A673 (cell line): ENCODE data around the gene PSMA4.

Experiments used
- CTCF ChIP-seq: fragments of 300-800, 200-600 bp; sonication (generic); conservative IDR thresholded peaks from 2 replicates; pipeline ENCODE4 v1.5.1; 2017; ENCODE audit warnings: low read depth, mild to moderate bottlenecking, antibody characterized with exemption, low read length, moderate library complexity, mixed read lengths
- EZH2 ChIP-seq: fragments of 200-600 bp; sonication (generic); IDR thresholded peaks from 2 replicates; pipeline ENCODE4 v1.6.1; 2017; ENCODE audit warnings: borderline replicate concordance, low read depth, mild to moderate bottlenecking, mixed read lengths, antibody characterized with exemption, low read length; ENCODE audit not compliant: poor library complexity, severe bottlenecking

DNA sequence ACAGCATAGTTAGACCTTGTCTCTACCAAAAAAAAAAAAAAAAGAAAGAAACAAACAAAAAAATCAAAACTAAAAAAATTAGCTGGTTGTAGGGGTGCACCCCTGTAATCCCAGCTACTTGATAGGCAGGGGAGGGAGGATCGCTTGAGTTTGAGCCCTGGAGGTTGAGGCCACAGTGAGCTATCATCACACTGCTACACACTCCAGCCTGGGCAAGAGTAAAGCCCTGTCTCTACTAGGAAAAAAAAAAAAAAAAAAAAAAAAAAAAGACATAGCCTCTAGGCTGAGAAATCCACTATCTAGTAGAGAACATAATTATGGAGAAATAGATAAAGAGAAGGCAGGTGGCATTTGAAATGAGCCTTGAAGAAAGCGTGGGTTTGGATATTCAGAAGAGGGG lies 22.8 kb downstream of the PSMA4 start:
- TF ChIP-seq CTCF, result no peak
- TF ChIP-seq EZH2, result no peak
